Fibroblast of peridontal ligament (primary cell): ENCODE data around the gene TACC2.
"Not testable (repeated sequence)": the region's sequence is repeated elsewhere in the genome, so short reads cannot be mapped to it uniquely, and the experiment has no call there.

Experiments
- DNase-seq: peaks from one replicate; pipeline ENCODE4 v3.0.0-alpha.2; 2010; ENCODE audit errors: extremely low read depth

The TACC2 gene

GRCh38 chr10:122194251-122194650 lies 205.3 kb downstream of the TACC2 start:
- DNase-seq: no peak

DNA sequence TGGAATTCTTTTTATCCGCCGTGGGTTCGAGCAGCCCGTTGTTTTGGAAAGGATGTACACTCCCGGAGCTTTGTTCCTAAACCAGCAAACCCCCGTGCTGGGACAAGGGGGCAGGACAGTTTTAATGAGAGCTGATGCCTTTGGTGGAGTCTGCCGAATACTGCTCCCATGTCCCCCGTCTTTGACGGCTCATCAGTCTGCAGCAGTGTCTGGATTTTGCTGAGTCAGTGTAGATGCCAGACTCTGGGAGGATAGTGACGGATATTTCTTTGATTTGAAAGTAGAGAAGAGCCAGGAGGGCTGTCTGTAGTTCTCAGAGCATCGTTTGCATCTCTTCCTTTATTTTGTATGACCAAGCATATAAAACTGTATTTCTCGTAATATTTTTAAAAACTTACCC lies 207.3 kb downstream of the TACC2 start:
- no peak for DNase-seq

GRCh38 chr10:122197611-122198222 lies 208.8 kb downstream of the TACC2 start:
- no peak for DNase-seq

DNA sequence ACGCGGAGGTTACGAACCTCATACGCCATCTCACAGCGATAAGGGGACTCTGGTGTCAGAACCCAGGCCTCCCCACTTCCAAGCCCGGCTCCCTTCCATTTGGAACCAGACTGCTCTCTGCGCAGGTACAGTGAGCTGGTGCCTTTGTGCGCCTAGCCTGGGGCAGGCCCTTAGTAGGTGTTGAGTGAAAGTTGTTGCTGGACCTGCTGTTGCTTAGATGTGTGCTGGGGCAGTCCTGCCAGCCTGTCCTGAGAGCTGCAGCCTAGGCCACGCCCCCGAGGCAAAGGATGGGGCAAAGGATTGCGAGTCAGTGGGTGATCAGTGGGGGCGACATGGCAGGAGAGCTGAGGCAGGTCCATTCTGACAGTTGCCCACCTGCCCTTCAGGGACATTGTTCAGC lies 209.7 kb downstream of the TACC2 start:
- DNase-seq: no peak

DNA sequence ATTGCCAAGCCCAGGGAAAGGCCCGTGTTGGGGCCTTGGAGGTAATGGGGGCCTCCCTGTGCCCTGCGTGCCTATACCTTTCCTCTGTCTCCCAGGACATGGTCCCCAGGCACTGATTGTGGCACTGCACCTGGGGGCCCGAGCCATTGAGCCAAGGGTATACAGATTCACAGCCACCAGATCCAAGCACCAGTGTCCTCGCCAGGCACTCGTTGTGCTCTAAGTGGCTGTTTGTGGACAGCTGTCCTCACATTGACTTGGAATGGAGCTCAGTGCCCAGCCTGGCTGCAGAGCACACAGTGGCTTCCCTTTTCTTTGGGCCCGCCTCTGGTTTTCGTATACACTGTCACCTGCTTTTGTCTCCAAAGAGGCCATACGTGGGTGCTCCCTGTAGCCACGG lies 210.1 kb downstream of the TACC2 start:
- DNase-seq: no peak

DNA sequence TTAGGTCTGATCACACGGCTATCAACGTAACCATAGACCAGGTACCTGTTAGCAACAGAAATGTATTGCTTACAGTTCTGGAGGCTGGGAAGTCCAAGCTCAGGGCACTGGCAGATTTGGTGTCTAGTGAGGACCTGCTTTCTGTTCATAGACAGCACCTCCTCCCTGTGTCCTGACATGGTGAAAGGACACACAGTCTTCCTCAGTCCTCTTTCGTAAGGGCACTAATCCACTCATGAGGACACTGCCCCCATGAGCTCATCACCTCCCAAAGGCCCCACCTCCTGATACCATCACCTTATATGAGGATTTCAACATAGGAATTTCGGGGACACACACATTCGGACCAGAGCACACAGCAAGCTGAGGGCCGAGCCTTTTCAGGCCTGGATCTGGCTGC lies 210.7 kb downstream of the TACC2 start:
- DNase-seq: no peak

- no peak for DNase-seq
These were observed 212.4 kb downstream of the TACC2 start for GRCh38 chr10:122201401-122201800.

DNA sequence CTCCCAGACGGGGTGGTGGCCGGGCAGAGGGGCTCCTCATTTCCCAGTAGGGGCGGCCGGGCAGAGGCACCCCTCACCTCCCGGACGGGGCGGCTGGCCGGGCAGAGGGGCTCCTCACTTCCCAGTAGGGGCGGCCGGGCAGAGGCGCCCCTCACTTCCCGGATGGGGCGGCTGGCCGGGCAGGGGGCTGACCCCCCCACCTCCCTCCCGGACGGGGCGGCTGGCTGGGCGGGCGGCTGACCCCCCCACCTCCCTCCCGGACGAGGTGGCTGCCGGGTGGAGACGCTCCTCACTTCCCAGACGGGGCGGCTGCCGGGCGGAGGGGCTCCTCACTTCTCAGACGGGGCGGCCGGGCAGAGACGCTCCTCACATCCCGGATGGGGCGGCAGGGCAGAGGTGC lies 214.2 kb downstream of the TACC2 start:
- DNase-seq: not testable (repeated sequence)

DNA sequence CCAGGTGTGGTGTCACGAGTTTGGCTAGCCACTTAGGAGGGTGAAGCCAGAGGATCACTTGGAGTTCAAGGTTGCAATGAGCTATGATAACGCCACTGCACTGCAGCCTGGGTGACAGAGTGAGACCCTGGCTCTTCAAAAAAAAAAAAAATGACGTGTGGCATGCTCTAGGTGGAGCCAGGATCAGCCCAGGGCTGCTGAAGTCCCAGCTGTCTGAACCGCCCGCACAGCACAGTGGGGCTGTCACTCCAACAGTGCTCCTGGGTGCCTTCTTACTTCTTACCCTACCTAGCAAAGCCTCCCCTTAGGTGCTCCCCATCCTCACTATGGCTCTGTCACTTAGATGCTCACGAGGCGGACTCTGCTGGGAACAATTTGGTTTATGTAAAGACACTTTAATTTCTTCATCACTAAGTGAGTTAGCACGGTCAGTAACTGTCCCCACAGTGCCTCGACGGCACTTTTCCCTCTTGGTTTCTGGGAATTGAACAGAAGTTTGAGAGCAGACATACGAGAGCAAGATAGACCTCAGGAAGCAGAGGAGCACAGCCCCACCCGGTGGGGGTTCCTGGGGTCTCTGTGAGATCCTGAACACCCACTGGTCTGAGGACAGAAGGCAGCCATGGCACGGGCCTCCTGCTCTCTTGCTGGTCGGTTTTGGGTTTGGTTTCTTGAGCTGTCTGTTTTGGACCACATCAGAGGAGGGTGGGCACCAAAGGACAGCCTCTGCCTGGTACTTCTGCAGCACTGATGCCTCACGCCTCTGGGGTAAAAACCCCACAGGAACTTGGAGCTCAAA lies 215.9 kb downstream of the TACC2 start:
- no peak for DNase-seq

DNA sequence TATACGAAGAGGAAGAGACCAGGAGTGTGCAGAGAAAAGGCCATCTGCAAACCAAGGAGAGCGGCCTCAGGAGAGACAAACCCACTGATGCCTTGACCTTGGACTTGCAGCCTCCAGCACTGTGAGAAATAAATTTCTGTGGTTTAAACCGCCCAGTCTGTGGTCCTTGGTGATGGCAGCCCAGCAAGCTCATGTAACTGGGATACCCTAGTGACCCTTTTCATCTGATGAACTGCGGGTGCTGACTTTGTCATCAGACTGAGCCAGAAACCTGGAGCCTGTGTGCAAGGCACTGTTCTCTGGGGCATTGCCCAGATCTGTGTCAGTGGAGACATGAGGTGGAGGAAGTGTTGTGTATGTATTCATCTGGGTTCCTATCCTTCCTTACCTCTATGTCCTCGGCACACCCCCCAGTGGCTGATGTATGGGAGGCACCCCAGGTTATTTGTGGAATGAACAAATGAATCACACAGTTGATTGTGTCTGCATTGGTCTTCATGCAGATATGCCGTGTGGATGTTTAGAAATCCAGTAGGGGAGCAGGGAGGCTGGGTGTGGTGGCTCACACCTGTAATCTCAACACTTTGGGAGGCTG lies 217.6 kb downstream of the TACC2 start:
- DNase-seq: no peak

DNA sequence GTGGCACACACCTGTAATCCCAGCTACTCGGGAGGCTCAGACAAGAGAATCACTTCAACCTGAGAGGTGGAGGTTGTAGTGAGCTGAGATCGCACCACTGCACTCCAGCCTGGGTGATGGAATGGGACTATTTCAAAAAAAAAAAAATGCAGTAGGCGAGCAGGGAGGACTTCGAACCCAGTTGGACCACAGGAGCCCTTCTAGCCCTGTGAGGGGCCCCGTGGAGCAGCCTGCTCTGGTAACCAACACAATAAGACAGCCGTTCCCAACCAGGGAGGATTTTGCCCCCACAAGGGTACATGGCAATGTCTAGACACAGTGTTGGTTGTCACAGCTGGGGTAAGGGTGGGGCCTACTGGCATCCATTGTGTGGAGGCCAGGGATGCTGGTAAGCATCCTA lies 218.2 kb downstream of the TACC2 start:
- DNase-seq: no peak

GRCh38 chr10:122207596-122207995 lies 218.6 kb downstream of the TACC2 start:
- no peak for DNase-seq

GRCh38 chr10:122208571-122209430 lies 219.8 kb downstream of the TACC2 start:
- no peak for DNase-seq

GRCh38 chr10:122210481-122211265 lies 221.7 kb downstream of the TACC2 start:
- no peak for DNase-seq

DNA sequence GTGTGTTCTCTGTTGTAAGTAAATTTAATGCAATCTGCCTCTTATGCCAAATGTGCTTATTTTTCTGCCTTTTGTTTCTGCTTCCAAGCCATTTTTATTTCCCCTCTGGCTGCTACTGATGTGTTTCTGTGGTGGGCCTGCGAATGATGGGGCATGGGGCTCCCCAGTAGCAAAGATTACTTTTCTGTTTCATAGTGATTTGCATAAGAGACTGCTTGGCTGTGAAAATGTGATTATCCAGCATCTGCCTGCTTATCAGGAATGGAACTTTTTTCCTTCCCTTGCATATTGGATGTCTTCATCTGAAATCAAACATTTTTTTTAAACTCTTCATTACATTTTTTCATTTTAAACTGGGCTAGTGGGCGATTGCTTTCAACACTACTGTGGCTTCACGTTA lies 224.4 kb downstream of the TACC2 start:
- no peak for DNase-seq

GRCh38 chr10:122213766-122214165 lies 224.8 kb downstream of the TACC2 start:
- no peak for DNase-seq

DNA sequence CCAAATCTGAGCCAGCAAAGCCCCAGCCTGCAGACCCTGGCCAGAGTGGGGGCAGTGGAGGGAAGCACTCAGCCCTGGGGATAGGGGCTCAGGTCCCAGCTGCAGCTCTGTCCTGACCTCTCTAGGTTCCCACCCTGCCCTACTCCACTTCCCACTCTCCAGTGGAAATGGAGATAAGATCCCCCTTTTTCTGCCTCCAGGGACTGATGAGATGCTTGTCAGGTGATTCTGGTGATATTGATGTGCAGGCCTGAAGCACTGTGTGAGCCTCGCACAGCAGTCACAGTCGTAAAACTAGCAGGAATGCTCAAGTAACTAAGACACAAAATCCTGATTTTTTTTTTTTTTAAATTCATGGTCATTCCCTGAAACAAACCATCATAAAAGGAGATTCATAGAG lies 227.1 kb downstream of the TACC2 start:
- no peak for DNase-seq

- DNase-seq: no peak
These were observed 230.4 kb downstream of the TACC2 start for GRCh38 chr10:122219340-122219739.

- DNase-seq: no peak
These were observed 231.8 kb downstream of the TACC2 start for GRCh38 chr10:122220736-122221135.

DNA sequence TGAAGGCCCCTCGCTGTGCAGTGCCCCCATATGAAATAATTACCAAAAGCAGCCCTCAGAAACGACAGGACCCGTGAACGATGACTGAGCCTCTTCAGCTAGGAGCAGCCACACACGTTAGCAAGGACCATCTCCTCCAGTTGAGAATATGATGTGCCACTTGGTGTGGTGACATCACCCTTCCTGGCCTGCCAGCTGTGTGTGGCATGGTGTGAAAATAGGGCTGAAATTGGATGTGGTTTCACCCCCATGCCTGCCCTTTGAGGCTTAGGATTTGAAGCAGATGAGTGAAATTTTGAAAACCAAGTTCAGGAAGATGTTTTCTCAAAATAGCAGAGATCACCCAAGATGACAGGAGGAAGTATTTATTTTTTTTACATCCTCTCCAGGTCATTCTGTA lies 233.0 kb downstream of the TACC2 start:
- DNase-seq: no peak

DNA sequence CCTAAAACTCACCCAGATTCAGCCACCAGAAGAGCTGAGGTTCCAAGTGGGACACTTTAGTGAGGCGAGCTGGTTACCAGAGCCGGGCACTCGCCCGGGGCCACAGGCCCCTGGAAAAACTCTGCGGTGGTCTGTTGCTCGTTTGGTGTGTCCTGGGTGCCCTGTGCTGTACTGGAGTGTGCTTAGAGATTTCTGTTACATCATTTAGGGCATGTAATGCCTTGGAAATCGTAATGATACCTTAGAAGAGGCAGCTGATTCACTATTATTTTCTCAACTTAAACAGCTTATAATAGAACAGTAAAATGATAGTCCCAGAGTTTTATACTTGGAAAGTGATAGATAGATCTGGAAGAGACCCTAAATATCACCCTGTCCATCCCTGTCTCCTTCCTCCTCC lies 233.7 kb downstream of the TACC2 start:
- DNase-seq: no peak
